BLaER1 treated with 17β-estradiol and CSF1 and Interleukin-3, amounts not matched to agents 10 nM and 100 nM (cell line): ENCODE results near the gene MEPCE.
"Not testable (repeated sequence)": the region's sequence is repeated elsewhere in the genome, so short reads cannot be mapped to it uniquely, and the experiment has no call there.

Experiments
- H3K27ac ChIP-seq, 11 experiments: shearing (Covaris generic); formaldehyde crosslinking; 2 replicates each; pipeline ENCODE4 v1.8.1; 2022
- H3K27me3 ChIP-seq, 11 experiments: shearing (Covaris generic); formaldehyde crosslinking; 2 replicates each; pipeline ENCODE4 v1.8.1; 2022
- H3K36me3 ChIP-seq, 11 experiments: shearing (Covaris generic); formaldehyde crosslinking; 2 replicates each; pipeline ENCODE4 v1.8.1; 2022
- H3K4me1 ChIP-seq, 10 experiments: shearing (Covaris generic); formaldehyde crosslinking; 2 replicates each; pipeline ENCODE4 v1.8.1; 2022
- H3K4me2 ChIP-seq, 11 experiments: shearing (Covaris generic); formaldehyde crosslinking; 2 replicates each; pipeline ENCODE4 v1.8.1; 2022
- H3K4me3 ChIP-seq, 10 experiments: shearing (Covaris generic); formaldehyde crosslinking; 2 replicates each; pipeline ENCODE4 v1.8.1; 2022
- H3K9ac ChIP-seq, 11 experiments: shearing (Covaris generic); formaldehyde crosslinking; 2 replicates each; pipeline ENCODE4 v1.8.1; 2022
- H3K9me3 ChIP-seq, 11 experiments: shearing (Covaris generic); formaldehyde crosslinking; replicated peaks in 1 of 11; 2 replicates each; pipeline ENCODE4 v1.8.1; 2022
- H4K20me1 ChIP-seq, 11 experiments: shearing (Covaris generic); formaldehyde crosslinking; 2 replicates each; pipeline ENCODE4 v1.8.1; 2022
- Cebpa-rat ChIP-seq, 11 experiments: shearing (Covaris generic); IDR thresholded peaks; 2 replicates each; pipeline ENCODE4 v1.8.1; 2022

MEPCE gene, protein sequence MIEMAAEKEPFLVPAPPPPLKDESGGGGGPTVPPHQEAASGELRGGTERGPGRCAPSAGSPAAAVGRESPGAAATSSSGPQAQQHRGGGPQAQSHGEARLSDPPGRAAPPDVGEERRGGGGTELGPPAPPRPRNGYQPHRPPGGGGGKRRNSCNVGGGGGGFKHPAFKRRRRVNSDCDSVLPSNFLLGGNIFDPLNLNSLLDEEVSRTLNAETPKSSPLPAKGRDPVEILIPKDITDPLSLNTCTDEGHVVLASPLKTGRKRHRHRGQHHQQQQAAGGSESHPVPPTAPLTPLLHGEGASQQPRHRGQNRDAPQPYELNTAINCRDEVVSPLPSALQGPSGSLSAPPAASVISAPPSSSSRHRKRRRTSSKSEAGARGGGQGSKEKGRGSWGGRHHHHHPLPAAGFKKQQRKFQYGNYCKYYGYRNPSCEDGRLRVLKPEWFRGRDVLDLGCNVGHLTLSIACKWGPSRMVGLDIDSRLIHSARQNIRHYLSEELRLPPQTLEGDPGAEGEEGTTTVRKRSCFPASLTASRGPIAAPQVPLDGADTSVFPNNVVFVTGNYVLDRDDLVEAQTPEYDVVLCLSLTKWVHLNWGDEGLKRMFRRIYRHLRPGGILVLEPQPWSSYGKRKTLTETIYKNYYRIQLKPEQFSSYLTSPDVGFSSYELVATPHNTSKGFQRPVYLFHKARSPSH

DNA sequence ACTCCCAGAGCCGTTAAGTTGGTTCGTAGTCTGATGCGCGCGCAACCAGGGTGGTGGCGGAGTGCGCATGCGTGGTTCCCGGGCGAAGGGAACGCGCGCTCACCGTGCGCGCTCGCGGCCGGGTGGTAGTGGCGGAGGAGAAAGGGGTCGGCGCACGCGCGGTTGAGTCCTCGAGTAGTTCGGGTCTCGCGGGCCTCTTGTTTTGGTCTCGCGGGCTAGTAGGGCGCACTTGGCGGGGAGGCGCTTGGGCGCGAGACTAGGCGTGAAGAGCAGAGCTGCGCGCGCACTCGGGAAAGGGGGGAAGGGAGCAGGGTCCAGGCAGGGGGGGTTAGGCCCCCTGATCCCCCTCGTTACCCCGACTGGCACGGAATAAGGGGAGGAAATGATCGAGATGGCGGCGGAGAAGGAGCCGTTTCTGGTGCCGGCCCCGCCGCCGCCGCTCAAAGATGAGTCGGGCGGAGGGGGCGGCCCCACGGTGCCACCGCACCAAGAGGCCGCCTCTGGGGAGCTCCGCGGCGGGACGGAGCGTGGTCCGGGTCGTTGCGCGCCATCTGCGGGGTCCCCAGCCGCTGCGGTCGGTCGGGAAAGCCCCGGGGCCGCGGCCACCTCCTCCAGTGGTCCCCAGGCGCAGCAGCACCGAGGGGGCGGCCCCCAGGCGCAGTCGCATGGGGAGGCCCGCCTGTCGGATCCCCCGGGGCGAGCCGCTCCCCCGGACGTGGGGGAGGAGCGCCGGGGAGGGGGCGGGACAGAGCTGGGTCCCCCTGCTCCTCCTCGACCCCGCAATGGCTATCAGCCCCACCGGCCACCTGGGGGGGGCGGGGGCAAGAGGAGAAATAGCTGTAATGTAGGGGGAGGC is at the start of gene MEPCE:
MEPCE (plus strand) TSS at position 195 of the 856 bp plus-strand sequence; CDS start at position 383, 188 bp downstream.
- no peak for TF ChIP-seq Cebpa-rat (IDR thresholded peaks at IDR 0.05)
- H3K4me3 ChIP-seq, result peak within 1 kb of the TSS; percentile 79 to 99 (median 92)
- peak within 1 kb of the TSS; percentile 95 to 100 (median 99) for H3K27ac ChIP-seq
- peaks cover 24 to 43% (median 42%) of the 10 kb centered on the region in 11 experiments for H3K36me3 ChIP-seq
- peak within 1 kb of the TSS; percentile 82 to 99 (median 97) for H3K4me2 ChIP-seq
- no peaks in the 10 kb centered on the region for H3K27me3 ChIP-seq
- peak within 1 kb of the TSS; percentile 94 to 100 (median 99) for H3K9ac ChIP-seq
- H4K20me1 ChIP-seq, result peaks cover 27 to 52% (median 45%) of the 10 kb centered on the region in 11 experiments; a peak in 21 of 22 replicates
- H3K4me1 ChIP-seq, result peaks cover 43 to 51% (median 49%) of the 10 kb centered on the region in 10 experiments
- peaks cover 0 to 10% (median 0%) of the 10 kb centered on the region in 11 experiments; a peak in 5 of 22 replicates for H3K9me3 ChIP-seq

DNA sequence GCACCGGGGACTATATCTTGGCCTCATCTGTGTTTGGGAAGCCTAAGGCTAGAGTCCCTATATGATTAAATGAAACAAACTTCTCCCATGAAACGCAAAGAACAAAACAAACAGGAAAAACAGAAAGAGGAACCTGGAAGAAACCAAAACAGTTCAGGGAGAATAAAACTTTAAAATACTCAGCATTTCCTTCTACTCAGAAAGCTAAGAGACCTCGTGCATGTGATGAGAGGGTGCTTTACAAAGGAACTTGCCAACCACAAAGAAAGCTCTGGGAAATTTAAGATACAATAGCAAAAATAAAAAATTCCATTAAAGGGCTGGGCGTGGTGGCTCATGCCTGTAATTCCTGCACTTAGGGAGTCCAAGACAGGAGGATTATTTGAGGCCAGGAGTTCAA is 49.4 kb upstream of the MEPCE start:
- Histone ChIP-seq H3K27ac (peak overlapping the region in 9 of 11 experiments; percentile 38 to 96 (median 81); a peak in 17 of 22 replicates), H3K4me2 (peak overlapping the region; percentile 3 to 99 (median 55); a peak in 20 of 22 replicates), H3K9ac (peak overlapping the region in 8 of 11 experiments; percentile 16 to 84 (median 70); a peak in 13 of 22 replicates), H3K27me3 (no peaks in the 10 kb centered on the region), H3K4me1 (peaks cover 32 to 100% (median 66%) of the 10 kb centered on the region in 10 experiments), H4K20me1 (peaks cover 0 to 4% (median 0%) of the 10 kb centered on the region in 11 experiments; a peak in 1 of 22 replicates), H3K4me3 (peak overlapping the region in 1 of 10 experiments; percentile 72; a peak in 2 of 20 replicates), H3K36me3 (peaks cover 0 to 62% (median 0%) of the 10 kb centered on the region in 11 experiments; a peak in 5 of 22 replicates), H3K9me3 (peaks cover 0 to 7% (median 0%) of the 10 kb centered on the region in 11 experiments; a peak in 4 of 22 replicates)
- TF ChIP-seq Cebpa-rat (IDR thresholded peaks at IDR 0.05), result no peak

DNA sequence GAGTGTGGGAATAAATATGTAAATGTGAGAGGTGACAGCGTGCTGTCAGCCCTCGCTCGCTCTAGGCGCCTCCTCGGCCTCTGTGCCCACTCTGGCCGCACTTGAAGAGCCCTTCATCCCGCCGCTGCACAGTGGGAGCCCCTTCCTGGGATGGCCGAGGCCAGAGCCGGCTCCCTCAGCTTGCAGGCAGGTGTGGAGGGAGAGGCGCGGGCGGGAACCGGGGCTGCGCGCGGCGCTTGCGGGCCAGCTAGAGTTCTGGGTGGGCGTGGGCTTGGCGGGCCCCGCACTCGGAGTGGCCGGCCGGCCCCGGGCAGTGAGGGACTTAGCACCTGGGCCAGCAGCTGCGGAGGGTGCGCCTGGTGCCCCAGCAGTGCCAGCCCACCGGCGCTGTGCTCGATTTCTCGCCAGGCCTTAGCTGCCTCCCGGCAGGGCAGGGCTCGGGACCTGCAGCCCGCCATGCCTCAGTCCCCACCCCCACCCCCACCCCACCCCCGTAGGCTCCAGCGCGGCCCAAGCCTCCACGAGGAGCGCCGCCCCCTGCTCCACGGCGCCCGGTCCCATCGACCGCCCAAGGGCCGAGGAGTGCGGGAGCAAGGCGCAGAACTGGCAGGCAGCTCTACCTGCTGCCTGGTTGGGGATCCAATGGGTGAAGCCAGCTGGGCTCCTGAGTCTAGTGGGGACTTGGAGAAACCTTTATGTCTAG is 47.9 kb upstream of the MEPCE start:
- Histone ChIP-seq H3K36me3 (peaks cover 0 to 49% (median 0%) of the 10 kb centered on the region in 11 experiments; a peak in 5 of 22 replicates), H4K20me1 (peaks cover 0 to 12% (median 0%) of the 10 kb centered on the region in 11 experiments; a peak in 2 of 22 replicates), H3K4me1 (peaks cover 44 to 100% (median 73%) of the 10 kb centered on the region in 10 experiments), H3K27ac (peak overlapping the region in 4 of 11 experiments; percentile 85 to 96 (median 88); a peak in 6 of 22 replicates), H3K4me2 (peak overlapping the region in 3 of 11 experiments; percentile 96 to 99 (median 97); a peak in 5 of 22 replicates)
- not testable (repeated sequence) for H3K4me3 ChIP-seq, H3K27me3 ChIP-seq, H3K9me3 ChIP-seq, H3K9ac ChIP-seq

DNA sequence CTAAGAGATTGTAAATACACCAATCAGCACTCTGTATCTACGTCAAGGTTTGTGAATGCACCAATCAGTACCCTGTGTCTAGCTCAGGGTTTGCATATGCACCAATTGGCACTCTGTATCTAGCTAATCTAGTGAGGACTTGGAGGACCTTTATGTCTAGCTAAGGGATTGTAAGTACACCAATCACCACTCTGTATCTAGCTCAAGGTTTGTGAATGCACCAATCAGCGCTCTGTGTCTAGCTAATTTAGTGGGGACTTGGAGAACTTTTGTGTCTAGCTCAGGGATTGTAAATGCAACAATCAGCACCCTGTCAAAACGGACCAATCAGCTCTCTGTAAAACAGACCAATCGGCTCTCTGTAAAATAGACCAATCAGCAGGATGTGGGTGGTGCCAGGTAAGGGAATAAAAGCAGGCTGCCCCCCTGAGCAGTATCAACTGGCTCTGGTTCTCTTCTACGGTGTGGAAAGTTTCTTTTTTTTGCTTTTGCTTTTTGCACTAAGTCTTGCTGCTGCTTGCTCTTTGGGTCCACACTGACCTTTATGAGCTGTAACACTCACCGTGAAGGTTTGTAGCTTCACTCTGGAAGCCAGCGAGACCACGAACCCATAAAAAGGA is 47.3 kb upstream of the MEPCE start:
- H3K9me3 ChIP-seq, H3K4me3 ChIP-seq, H3K27me3 ChIP-seq: not testable (repeated sequence)
- H3K36me3 ChIP-seq, result peaks cover 0 to 42% (median 0%) of the 10 kb centered on the region in 11 experiments; a peak in 5 of 22 replicates
- H4K20me1 ChIP-seq, result peaks cover 0 to 19% (median 0%) of the 10 kb centered on the region in 11 experiments; a peak in 2 of 22 replicates
- H3K4me2 ChIP-seq, result peak overlapping the region in 6 of 11 experiments; percentile 12 to 99 (median 73); a peak in 9 of 22 replicates
- H3K9ac ChIP-seq, result peak overlapping the region in 2 of 11 experiments; percentile 13 to 51; a peak in 1 of 22 replicates
- peaks cover 44 to 100% (median 77%) of the 10 kb centered on the region in 10 experiments for H3K4me1 ChIP-seq
- H3K27ac ChIP-seq, result peak overlapping the region in 6 of 11 experiments; percentile 38 to 57 (median 50); a peak in 10 of 22 replicates

DNA sequence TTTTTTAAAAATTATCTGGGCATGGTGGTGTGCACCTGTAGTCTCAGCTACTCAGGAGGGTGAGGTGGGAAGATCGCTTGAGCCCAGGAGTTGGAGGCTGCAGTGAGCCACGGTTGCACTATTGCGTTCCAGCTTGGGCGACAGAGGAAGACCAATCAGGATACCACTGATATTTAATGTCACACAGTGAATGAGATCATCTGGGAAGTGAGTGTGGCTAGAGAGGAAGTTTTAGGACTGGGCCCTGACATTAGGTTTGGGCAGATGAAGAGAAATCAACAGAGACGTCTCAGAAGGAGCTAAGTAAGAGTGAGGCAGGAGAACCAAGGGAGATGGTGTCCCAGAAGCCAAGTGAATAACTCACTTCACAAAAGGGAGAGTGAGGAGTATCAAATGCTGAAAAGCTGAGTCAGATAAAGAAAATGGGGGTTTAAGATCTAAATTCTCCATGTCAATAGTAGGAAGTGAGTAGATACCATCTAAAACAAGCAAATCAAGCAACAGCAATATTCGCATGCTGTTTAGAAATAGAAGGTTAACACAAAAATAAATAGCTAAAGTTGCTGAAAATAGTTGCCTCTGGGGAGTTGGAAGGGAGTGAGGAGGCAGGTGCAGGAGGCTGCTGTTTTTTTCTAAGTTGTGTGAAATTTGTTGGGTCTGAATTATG is 44.9 kb upstream of the MEPCE start:
- Histone ChIP-seq H3K4me2 (peak overlapping the region; percentile 37 to 99 (median 67)), H3K4me3 (no peak overlapping the region; a peak in 2 of 20 replicates), H3K4me1 (peaks cover 49 to 99% (median 66%) of the 10 kb centered on the region in 10 experiments), H3K9me3 (peaks cover 0 to 7% (median 0%) of the 10 kb centered on the region in 11 experiments; a peak in 4 of 22 replicates), H4K20me1 (peaks cover 0 to 42% (median 0%) of the 10 kb centered on the region in 11 experiments; a peak in 2 of 22 replicates), H3K36me3 (peaks cover 0 to 37% (median 0%) of the 10 kb centered on the region in 11 experiments; a peak in 5 of 22 replicates), H3K27me3 (no peaks in the 10 kb centered on the region), H3K27ac (peak overlapping the region; percentile 47 to 75 (median 59); a peak in 20 of 22 replicates), H3K9ac (peak overlapping the region in 8 of 11 experiments; percentile 12 to 63 (median 50); a peak in 10 of 22 replicates)
- TF ChIP-seq Cebpa-rat (IDR thresholded peaks at IDR 0.05), result no peak

DNA sequence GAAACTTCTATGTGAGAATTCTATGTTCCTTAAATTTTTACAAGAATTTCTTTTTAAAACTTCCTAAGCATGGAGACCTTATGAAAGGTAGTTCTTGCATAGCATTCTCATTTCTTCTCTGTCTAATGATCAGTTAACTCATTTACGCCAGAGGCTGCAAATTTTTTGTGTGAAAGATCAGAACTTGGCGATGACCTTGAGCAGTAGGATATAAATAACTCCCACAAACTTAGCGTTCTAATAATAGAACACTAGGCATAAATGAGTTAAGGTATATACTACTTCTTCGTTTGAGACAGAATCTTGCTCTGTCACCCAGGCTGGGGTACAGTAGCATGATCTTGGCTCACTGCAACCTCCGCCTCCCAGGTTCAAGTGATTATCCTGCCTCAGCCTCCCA is 42.7 kb upstream of the MEPCE start:
- peaks cover 0 to 7% (median 0%) of the 10 kb centered on the region in 11 experiments; a peak in 3 of 22 replicates for H3K9me3 ChIP-seq
- peaks cover 54 to 100% (median 64%) of the 10 kb centered on the region in 10 experiments for H3K4me1 ChIP-seq
- no peak overlapping the region for H3K4me3 ChIP-seq
- H4K20me1 ChIP-seq, result peaks cover 0 to 61% (median 0%) of the 10 kb centered on the region in 11 experiments; a peak in 2 of 22 replicates
- peak overlapping the region in 1 of 11 experiments; percentile 22; a peak in 2 of 22 replicates for H3K9ac ChIP-seq
- TF ChIP-seq Cebpa-rat (IDR thresholded peaks at IDR 0.05), result no peak
- no peaks in the 10 kb centered on the region for H3K27me3 ChIP-seq
- H3K27ac ChIP-seq, result no peak overlapping the region
- H3K4me2 ChIP-seq, result peak overlapping the region in 6 of 11 experiments; percentile 9 to 99 (median 72); a peak in 6 of 22 replicates
- peaks cover 0 to 55% (median 0%) of the 10 kb centered on the region in 11 experiments; a peak in 5 of 22 replicates for H3K36me3 ChIP-seq
